H7 (cell line): ENCODE measurements around the gene SERPINA4. TPM values are rescaled to one million over a fixed set of nuclear protein-coding genes. Genes with fewer than 3 reads are reported as not detected.
"Not testable (repeated sequence)": the region's sequence is repeated elsewhere in the genome, so short reads cannot be mapped to it uniquely, and the experiment has no call there.

Experiments
- DNase-seq: peaks from one replicate; pipeline ENCODE4 v3.0.0; 2012
- H3K27me3 ChIP-seq: 2 replicates; pipeline ENCODE4 v1.6.0; 2011; ENCODE audit warnings: mild to moderate bottlenecking, low read length; ENCODE audit not compliant: control insufficient read depth, insufficient read depth
- H3K36me3 ChIP-seq: replicated peaks from 2 replicates; pipeline ENCODE4 v1.5.1; 2011; ENCODE audit warnings: low read length; ENCODE audit not compliant: control insufficient read depth, insufficient read depth
- H3K4me3 ChIP-seq: 2 replicates; pipeline ENCODE4 v1.5.1; 2011; ENCODE audit warnings: low read depth, mild to moderate bottlenecking, control low read depth, low read length, moderate library complexity; ENCODE audit not compliant: insufficient read depth
- total RNA-seq: library from RNA; depleted of rRNA; stranded (reverse); fragments of >200 nt; shearing (Covaris generic); gene quantifications from 2 replicates; pipeline ENCODE4 v1.2.3, GENCODE V29; 2014

Gene SERPINA4
- total RNA-seq, 1 experiment from 2014 or later = not detected

DNA sequence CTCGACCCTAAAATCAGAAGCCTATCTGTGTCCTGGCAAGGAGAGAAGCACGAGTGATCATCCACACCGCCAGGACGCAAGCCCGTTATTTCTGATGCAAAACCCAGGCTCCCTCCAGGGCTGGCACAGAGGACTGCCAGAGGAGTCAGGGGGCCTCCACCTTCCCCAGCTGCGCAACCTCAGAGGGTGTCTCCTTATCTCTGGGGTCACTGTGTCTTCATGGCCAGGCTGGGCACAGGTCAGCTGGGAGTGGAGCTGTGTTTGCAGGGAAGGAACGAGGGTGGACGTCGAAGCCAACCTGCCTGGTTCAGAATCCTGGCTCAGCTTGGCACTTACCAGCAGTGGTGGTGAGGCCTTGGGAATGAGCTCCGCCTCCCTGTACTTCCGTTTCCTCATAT, 38.9 kb downstream of the SERPINA4 start:
- DNase-seq = no peak
- Histone ChIP-seq H3K36me3 (no peaks in the 10 kb centered on the region), H3K4me3 (no peak overlapping the region), H3K27me3 (peaks cover 2% of the 10 kb centered on the region; the same call in 1 of the 2 replicates)

DNA sequence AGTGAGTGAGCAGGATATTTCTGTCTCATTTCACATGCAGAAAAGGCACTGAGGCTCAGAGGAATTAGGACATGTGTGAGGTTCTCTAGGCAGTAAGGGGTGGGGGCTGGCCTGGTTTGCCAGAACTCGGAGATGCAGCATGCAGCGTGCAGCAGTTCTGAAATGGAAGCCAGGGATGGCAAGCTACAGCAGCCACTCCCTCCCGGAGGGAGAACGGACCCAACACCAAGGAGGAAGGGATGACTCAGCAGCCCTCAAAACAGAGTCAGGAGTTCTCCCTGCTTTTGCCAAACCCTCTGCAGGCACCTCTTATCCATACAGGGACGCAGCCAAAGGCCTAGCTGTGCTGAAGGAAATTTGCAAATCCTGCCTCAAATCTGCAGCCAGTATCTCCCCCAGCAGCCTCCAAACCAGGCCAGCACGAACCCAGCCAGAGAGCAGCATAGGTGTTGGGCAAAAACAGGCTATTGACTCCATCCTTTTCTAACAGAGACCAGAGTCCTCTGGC, 40.7 kb downstream of the SERPINA4 start:
- Histone ChIP-seq H3K4me3 (no peak overlapping the region), H3K27me3 (peaks cover 2% of the 10 kb centered on the region; the same call in 1 of the 2 replicates), H3K36me3 (no peaks in the 10 kb centered on the region)
- peak; percentile 53 for DNase-seq

GRCh38 chr14:94602722-94603121, 41.5 kb downstream of the SERPINA4 start:
- no peak for DNase-seq
- Histone ChIP-seq H3K36me3 (no peaks in the 10 kb centered on the region), H3K4me3 (no peak overlapping the region), H3K27me3 (peaks cover 2% of the 10 kb centered on the region; the same call in 1 of the 2 replicates)

GRCh38 chr14:94605361-94605760, 44.1 kb downstream of the SERPINA4 start:
- no peak for DNase-seq
- no peaks in the 10 kb centered on the region for H3K36me3 ChIP-seq

GRCh38 chr14:94608966-94609365, 47.7 kb downstream of the SERPINA4 start:
- not testable (repeated sequence) for H3K36me3 ChIP-seq, H3K27me3 ChIP-seq, DNase-seq, H3K4me3 ChIP-seq

More at GRCh38 chr14:94605361-94605760, 44.1 kb downstream of the SERPINA4 start:
- Histone ChIP-seq H3K4me3 (no peak overlapping the region), H3K27me3 (no peaks in the 10 kb centered on the region; the same call in 1 of the 2 replicates)

DNA sequence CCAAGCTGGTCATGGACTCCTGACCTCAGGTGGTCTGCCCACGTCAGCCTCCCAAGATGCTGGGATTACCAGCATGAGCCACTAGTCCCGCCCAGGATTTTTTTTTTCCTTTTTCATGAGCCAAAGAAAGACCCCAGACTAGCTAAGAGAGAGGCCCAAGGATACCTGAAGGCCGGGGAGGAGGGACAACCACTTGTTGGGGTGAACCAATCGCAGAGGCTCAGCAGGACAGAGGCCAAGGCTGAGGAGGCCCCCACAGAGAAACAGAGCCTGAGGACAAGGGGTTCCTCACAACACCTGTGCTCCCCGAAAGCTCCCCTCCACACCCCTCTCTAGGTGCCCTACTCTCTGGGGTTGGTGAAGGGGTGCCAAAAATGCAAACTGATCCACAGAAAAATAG, 49.9 kb downstream of the SERPINA4 start:
- no peak for DNase-seq
- Histone ChIP-seq H3K36me3 (no peaks in the 10 kb centered on the region), H3K4me3 (no peak overlapping the region), H3K27me3 (no peaks in the 10 kb centered on the region)

GRCh38 chr14:94612174-94612573, 50.9 kb downstream of the SERPINA4 start, which contains the start of gene SERPINA3:
SERPINA3 (plus strand) TSS chr14:94612391; CDS start chr14:94614442, 2,051 bp downstream.
- no peaks in the 10 kb centered on the region for H3K27me3 ChIP-seq
- no peaks in the 10 kb centered on the region for H3K36me3 ChIP-seq
- no peak within 1 kb of the TSS for H3K4me3 ChIP-seq
- DNase-seq = no peak

GRCh38 chr14:94612580-94613554, 51.6 kb downstream of the SERPINA4 start:
- Histone ChIP-seq H3K36me3 (no peaks in the 10 kb centered on the region), H3K27me3 (no peaks in the 10 kb centered on the region), H3K4me3 (no peak overlapping the region)
- DNase-seq = no peak

DNA sequence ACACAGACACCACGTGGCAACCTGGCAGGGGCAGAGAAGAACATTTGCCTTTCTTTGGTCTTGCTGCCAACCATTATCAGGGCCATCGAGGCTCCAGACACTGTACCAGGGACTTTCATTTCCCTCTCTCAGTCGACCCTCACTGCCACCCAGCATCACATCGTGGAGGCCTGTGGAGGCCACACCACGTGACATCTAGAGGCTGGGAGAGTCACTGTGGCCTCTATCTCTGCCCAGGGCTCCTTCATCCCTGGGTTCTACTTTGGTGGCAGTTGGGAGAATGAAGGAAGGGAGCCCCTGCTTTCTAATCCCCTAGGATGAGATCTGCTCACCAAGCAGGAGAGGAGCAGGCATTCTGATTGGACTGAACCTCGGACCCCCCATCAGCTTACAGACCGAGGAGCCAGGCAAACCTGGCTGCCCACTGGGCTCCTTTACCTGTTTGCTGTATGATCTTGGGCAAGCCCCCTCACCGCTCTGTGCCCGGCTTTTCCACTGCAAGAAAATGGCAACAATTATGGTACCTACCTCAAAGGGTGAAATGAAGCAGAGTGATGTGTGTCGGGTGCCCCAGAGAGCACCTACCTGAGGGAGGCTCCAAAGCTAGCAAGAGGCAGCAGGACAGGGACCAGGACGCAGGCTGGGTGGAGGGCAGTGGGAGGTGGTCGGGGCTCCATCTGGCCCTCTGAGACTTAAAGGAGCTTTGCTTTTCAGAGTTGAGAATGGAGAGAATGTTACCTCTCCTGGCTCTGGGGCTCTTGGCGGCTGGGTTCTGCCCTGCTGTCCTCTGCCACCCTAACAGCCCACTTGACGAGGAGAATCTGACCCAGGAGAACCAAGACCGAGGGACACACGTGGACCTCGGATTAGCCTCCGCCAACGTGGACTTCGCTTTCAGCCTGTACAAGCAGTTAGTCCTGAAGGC, 52.7 kb downstream of the SERPINA4 start:
- no peak for DNase-seq
- Histone ChIP-seq H3K36me3 (no peaks in the 10 kb centered on the region), H3K27me3 (no peaks in the 10 kb centered on the region), H3K4me3 (no peak overlapping the region)

GRCh38 chr14:94614802-94615201, 53.6 kb downstream of the SERPINA4 start:
- no peak for DNase-seq
- Histone ChIP-seq H3K36me3 (no peaks in the 10 kb centered on the region), H3K27me3 (no peaks in the 10 kb centered on the region), H3K4me3 (no peak overlapping the region)

DNA sequence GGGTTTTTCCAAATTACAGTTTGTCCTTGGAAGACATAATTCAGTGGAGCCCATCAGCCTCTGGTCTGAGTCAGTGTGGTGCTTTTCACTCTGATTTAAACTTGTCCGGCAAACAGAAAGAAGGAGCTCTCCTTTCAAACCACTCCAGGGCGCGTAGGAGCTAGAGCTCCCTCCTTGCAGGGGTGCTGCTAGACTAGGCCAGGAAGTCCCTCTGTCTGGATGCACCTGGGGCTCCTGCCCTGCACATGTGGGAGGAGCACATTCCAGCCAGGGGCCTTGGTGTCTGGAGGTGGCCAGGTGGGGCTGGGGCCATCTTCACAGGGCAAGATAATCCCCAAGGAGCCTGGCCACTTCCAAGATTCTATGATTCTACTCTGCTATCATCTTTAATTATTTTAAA, 54.0 kb downstream of the SERPINA4 start:
- Histone ChIP-seq H3K27me3 (no peaks in the 10 kb centered on the region), H3K36me3 (no peaks in the 10 kb centered on the region), H3K4me3 (no peak overlapping the region)
- DNase-seq = no peak

DNA sequence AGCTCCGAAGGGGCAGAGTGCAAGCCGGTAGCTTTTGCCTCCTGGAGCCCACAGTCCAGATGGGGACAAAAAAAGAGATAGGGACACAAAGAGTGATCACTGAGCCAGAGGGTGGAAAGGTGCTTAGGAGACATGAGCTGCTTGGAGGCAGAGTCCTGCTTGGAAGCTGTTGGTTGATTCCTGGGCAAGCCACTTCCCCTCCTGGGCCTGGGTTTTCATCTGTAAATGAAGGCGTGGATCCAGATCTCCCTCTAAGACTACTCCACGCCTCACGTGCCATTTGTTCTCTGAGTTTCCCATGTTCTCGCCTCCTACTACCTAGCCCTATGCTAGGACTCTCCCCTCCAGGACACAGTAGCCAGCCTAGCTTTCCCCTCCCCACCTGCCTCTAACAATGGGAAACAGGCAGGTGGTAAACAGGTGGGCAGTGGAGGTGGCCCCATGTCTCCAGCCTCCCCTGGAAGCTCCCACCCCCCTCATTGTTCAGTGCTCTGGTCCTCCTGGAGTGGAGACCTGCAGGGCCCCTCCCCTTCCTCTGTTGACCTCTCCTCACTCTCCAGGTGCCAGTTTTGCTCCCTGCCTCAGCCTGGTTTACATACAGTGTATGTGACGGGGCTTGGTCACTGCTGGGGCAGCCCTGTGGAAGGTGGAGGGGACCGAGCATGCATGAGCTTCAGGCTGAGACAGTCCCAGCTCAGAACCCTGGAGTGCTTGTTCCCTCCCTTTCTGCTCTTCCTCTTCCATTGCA, 54.8 kb downstream of the SERPINA4 start:
- DNase-seq = no peak
- Histone ChIP-seq H3K27me3 (no peaks in the 10 kb centered on the region), H3K36me3 (no peaks in the 10 kb centered on the region), H3K4me3 (no peak overlapping the region)

DNA sequence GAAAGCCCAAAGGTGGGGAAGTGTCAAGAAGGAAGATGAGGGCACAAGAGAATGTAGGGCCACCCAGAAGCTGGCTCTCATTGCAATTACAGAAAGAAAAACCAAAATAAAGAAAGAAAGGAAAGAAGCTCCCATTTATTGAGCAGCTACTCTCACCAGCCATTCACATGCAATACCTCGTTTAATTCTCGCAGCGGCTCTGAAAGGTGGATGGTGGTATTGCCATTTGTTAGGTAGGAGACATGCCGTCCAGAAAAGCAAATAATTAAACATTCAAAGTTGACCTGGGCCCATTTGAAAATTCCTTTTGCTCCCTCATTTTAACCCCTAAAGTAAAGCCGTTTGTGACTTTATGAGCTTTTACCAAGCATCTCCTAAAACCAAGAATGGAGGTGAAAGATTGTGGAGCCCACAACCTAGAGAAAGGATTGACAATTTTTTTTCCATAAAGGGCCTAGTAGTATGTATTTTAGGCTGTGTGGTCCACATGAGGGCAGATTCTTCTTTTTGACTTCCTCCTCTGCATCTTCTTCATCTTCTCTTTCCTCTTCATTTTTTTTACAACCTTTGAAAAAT, 56.2 kb downstream of the SERPINA4 start:
- no peak for DNase-seq

More for the DNA sequence above, 56.2 kb downstream of the SERPINA4 start:
- no peaks in the 10 kb centered on the region for H3K27me3 ChIP-seq
- no peaks in the 10 kb centered on the region for H3K36me3 ChIP-seq
- no peak overlapping the region for H3K4me3 ChIP-seq
